Astrocyte (in vitro differentiated cells and primary cell): ENCODE data around the gene S100PBP.

ENCODE experiments used
- EZH2 ChIP-seq: IDR thresholded peaks from 2 replicates; pipeline ENCODE4 v1.6.1; 2012; ENCODE audit warnings: mild to moderate bottlenecking, low read length, inconsistent platforms; ENCODE audit not compliant: insufficient read depth
- TF ChIP-seq, protein P1 (sequence below): IDR thresholded peaks from 2 replicates; pipeline ENCODE4 v1.5.1; 2011; ENCODE audit warnings: low read depth, mild to moderate bottlenecking, inconsistent platforms, low read length, moderate library complexity; ENCODE audit not compliant: insufficient read depth

DNA sequence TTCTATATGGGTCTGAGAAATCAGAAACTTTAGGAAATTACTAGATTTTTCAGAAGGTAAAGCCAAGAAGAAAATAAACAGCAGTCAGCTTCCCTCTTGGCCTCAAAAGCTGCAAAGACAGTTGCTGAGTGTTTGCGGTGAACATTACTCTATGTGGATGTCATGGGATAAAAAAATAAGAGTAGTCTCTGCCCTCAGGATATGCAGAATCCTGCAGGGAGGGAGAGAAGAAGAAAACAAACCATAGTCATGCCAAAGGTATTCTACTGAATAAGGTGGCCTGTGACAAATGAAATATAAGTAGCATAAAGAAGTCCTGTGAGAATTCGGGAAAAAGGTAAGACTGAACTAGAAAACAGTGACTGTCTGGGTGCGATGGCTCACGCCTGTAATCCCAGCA is 19.3 kb upstream of the S100PBP start:
- TF ChIP-seq, protein P1, sequence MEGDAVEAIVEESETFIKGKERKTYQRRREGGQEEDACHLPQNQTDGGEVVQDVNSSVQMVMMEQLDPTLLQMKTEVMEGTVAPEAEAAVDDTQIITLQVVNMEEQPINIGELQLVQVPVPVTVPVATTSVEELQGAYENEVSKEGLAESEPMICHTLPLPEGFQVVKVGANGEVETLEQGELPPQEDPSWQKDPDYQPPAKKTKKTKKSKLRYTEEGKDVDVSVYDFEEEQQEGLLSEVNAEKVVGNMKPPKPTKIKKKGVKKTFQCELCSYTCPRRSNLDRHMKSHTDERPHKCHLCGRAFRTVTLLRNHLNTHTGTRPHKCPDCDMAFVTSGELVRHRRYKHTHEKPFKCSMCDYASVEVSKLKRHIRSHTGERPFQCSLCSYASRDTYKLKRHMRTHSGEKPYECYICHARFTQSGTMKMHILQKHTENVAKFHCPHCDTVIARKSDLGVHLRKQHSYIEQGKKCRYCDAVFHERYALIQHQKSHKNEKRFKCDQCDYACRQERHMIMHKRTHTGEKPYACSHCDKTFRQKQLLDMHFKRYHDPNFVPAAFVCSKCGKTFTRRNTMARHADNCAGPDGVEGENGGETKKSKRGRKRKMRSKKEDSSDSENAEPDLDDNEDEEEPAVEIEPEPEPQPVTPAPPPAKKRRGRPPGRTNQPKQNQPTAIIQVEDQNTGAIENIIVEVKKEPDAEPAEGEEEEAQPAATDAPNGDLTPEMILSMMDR: no peak
- TF ChIP-seq EZH2: no peak
